Adrenal gland (tissue), 5 donors: Measurements from ENCODE around the gene GATA5.

ENCODE experiments used
- POLR2A ChIP-seq, 2 donors: fragments of 450-650 bp; IDR thresholded peaks; one replicate each; pipeline ENCODE4 v1.6.1; 2017; ENCODE audit warnings: antibody characterized with exemption in 2 of 2, mild to moderate bottlenecking in 2 of 2, moderate library complexity in 1 of 2
- TF ChIP-seq, protein P1 (sequence below), 6 experiments: fragments of 450-650 bp in 4 of 6; fragments of 200-600 bp in 2 of 6; sonication (generic) in 1 of 6; IDR thresholded peaks; 1 replicate in 5 of 6; 2 replicates in 1 of 6; pipeline versions ENCODE4 v1.5.1 to v1.8.0; 2016 to 2021; ENCODE audit warnings: antibody characterized with exemption in 6 of 6, mild to moderate bottlenecking in 2 of 6, moderate library complexity in 1 of 6
- donor health status: DM: no; HTN: no; CAD: no.

DNA sequence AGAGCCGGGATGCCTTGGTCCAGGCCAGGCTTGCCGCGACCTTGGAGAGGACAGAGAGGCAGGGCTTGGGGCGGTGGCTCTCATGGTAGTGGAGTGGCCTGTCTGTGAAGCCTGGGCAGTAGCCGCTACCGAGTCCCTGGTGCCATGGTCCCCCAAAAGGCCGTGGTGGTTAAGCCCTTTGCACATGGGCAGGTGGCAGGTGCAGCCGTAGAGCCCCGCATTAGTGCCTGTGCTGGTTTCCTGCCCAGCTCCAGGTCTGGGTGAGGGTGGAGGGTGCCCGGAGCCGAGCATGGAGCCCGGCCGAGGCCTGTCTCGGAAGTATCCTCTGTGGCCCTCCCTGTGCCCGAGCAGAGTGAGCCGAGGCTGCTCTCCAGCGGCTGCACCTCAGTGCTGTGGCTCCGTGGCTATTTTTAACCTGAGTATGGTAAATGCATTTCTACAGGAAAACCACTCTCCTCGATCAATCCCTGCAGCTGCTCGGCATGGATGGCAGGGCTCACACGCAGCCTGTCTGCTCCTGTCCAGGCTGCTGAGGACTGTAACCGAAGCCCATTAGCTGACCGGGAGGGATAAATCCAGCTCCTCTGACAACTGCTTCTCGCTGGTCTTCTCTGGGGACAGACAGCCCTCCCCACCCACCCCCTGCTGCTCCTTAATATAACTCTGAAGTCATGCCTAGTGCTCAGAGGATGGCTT lies 36.3 kb upstream of the GATA5 start:
- TF ChIP-seq, protein P1, sequence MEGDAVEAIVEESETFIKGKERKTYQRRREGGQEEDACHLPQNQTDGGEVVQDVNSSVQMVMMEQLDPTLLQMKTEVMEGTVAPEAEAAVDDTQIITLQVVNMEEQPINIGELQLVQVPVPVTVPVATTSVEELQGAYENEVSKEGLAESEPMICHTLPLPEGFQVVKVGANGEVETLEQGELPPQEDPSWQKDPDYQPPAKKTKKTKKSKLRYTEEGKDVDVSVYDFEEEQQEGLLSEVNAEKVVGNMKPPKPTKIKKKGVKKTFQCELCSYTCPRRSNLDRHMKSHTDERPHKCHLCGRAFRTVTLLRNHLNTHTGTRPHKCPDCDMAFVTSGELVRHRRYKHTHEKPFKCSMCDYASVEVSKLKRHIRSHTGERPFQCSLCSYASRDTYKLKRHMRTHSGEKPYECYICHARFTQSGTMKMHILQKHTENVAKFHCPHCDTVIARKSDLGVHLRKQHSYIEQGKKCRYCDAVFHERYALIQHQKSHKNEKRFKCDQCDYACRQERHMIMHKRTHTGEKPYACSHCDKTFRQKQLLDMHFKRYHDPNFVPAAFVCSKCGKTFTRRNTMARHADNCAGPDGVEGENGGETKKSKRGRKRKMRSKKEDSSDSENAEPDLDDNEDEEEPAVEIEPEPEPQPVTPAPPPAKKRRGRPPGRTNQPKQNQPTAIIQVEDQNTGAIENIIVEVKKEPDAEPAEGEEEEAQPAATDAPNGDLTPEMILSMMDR (IDR thresholded peaks at IDR 0.05), result no peak
- TF ChIP-seq POLR2A (IDR thresholded peaks at IDR 0.05), result no peak
